Activated CD4-positive, alpha-beta memory T cell treated with anti-CD3 and anti-CD28 coated beads, Interleukin-2, amount 10 ng/mL, durations not matched to agents 7 days and 5 days (primary cell): ENCODE data around the gene AGFG1. TPM values are rescaled to one million over a fixed set of nuclear protein-coding genes. Genes with fewer than 3 reads are reported as not detected.
"Not testable (repeated sequence)": the region's sequence is repeated elsewhere in the genome, so short reads cannot be mapped to it uniquely, and the experiment has no call there.

Experiments
- CTCF ChIA-PET: fragments of 350-600 bp; sonication (Branson Sonifier 250); formaldehyde crosslinking; loops from one replicate; lab custom pipeline; 2021; ENCODE audit warnings: antibody characterized with exemption, inconsistent platforms; lab: Charles Lee
- POLR2A ChIA-PET: fragments of 350-600 bp; sonication (Branson Sonifier 250); formaldehyde crosslinking; loops from one replicate; lab custom pipeline; 2021; ENCODE audit warnings: antibody characterized with exemption; lab: Charles Lee
- DNase-seq: peaks from one replicate; pipeline ENCODE4 v3.0.0-alpha.2; 2020
- H3K27ac Mint-ChIP-seq: one replicate; pipeline ENCODE4 v1.8.0; 2021; ENCODE audit warnings: mild to moderate bottlenecking, mixed read lengths
- H3K27me3 Mint-ChIP-seq: one replicate; pipeline ENCODE4 v1.8.0; 2021; ENCODE audit warnings: mixed read lengths
- H3K36me3 Mint-ChIP-seq: one replicate; pipeline ENCODE4 v1.8.0; 2021; ENCODE audit warnings: low read depth, mixed read lengths
- H3K4me1 Mint-ChIP-seq: one replicate; pipeline ENCODE4 v1.8.0; 2021; ENCODE audit warnings: mixed read lengths
- H3K4me3 Mint-ChIP-seq: one replicate; pipeline ENCODE4 v1.8.0; 2021; ENCODE audit warnings: mild to moderate bottlenecking, mixed read lengths
- H3K9me3 Mint-ChIP-seq: one replicate; pipeline ENCODE4 v1.8.0; 2021; ENCODE audit warnings: mixed read lengths
- total RNA-seq, 2 experiments: library from RNA; stranded (reverse); gene quantifications; one replicate each; pipeline ENCODE4 v1.2.3, GENCODE V29; 2021

The AGFG1 gene
- total RNA-seq, 2 experiments from 2014 or later: 59.7 to 64.0 TPM

DNA sequence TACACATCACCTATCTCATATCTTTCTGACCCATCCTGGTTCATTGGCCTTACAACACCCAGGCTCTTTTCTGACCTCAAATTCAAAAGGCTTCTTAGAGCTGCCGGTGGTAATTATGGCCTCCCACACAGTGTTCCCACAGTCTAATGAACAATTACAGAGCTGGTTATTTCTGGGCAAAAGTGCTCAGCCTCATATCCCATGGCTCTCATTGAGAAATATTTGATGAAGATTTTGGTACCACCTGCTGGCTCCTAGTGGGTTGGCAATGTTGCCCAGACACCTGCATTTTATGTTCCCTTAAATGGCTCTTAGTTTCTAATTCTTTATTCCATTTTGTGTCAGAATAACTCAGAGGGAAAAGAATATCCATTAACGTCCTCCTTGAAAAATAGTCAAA, 106.7 kb downstream of the AGFG1 start:
- Mint-ChIP-seq H3K36me3 (peaks cover 4% of the 10 kb centered on the region), H3K4me1 (no peaks in the 10 kb centered on the region), H3K27ac (no peak overlapping the region), H3K27me3 (peaks cover 18% of the 10 kb centered on the region), H3K9me3 (peaks cover 12% of the 10 kb centered on the region), H3K4me3 (no peak overlapping the region)
- POLR2A ChIA-PET: no interaction called here
- DNase-seq: no peak
- CTCF ChIA-PET: interaction anchor here (1.8 kb wide), 1 partner anchor 79 kb away, joined by 4 read pairs; no protein-coding TSS in a partner anchor

DNA sequence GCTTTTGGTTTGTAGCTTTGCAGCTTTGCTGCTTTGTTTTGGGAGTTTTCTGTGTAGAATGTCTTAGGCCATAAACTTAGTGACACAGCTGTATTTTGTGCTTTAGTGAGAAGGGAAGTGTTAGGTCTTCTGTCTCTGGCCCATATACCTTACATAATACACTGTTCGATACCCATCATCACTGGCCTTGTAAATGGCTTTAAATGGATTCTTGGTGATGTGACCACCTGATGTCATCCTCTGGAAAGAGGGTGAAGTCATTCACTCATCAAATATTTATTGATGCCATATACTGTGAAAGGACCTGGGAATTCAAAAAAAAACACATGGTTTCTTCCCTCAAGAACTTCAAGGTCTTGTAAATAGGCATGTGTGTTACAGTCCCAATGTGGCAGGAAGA, 107.8 kb downstream of the AGFG1 start:
- Mint-ChIP-seq H3K27ac (no peak overlapping the region), H3K9me3 (peaks cover 13% of the 10 kb centered on the region), H3K27me3 (peaks cover 18% of the 10 kb centered on the region), H3K36me3 (peaks cover 4% of the 10 kb centered on the region), H3K4me3 (no peak overlapping the region), H3K4me1 (no peaks in the 10 kb centered on the region)
- DNase-seq: no peak
- ChIA-PET CTCF (no interaction called here), POLR2A (no interaction called here)

DNA sequence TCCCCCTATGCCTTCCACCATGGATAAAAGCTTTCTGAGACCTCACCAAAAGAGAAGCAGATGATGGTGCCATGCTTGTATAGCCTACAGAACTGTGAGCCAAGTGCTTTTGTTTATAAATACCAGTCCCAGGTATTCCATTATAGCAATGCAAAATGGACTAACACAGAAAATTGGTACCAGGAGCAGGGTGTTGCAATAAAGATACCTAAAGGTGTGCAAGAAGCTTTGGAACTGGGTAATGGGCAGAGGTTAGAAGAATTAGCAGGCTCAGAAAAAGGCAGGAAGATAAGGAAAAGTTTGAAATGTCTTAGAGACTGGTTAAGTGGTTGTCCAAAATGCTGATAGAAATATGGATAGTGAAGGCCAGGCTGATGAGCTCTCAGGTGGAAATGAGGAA, 110.4 kb downstream of the AGFG1 start:
- ChIA-PET CTCF (no interaction called here), POLR2A (no interaction called here)
- no peak for DNase-seq
- H3K27me3 Mint-ChIP-seq: peaks cover 18% of the 10 kb centered on the region
- H3K36me3 Mint-ChIP-seq: peaks cover 4% of the 10 kb centered on the region
- no peak overlapping the region for H3K4me3 Mint-ChIP-seq
- H3K9me3 Mint-ChIP-seq: peaks cover 13% of the 10 kb centered on the region
- H3K4me1 Mint-ChIP-seq: no peaks in the 10 kb centered on the region
- H3K27ac Mint-ChIP-seq: no peak overlapping the region

DNA sequence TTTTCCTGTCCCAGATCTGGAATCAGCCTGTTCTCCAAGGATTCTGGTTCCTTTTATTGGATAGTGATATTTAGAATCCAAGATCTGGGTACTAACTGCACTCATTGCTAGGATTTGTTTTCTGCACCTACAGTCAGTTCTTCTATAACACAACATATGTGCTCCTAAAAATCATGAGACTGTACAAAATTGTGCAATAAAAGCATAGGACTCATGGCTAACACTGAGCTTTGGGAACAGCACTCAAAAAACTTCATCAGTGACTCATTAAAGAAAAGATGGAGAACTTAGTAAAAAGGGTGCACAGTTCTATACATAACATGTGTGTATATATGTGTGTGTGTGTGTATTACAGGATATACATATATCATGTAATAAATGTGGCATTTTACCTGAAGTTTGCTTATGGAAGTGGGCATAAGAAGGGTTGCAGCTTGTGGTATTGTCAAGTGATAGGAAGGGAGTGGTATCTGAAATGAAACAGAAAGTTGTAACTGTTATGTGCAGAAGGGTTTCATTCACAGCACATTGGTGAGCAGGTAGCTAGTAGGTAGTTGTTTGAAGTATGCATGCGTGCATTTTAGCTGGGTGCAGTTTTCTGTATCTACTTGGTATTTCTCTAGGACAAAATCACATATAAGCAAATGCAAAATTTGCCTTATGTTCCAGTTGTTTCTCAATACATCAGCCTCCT, 120.9 kb downstream of the AGFG1 start:
- no peak for DNase-seq
- H3K27me3 Mint-ChIP-seq: peaks cover 25% of the 10 kb centered on the region
- ChIA-PET CTCF (no interaction called here), POLR2A (no interaction called here)
- H3K9me3 Mint-ChIP-seq: no peaks in the 10 kb centered on the region
- no peaks in the 10 kb centered on the region for H3K36me3 Mint-ChIP-seq
- peaks cover 9% of the 10 kb centered on the region for H3K4me1 Mint-ChIP-seq
- H3K27ac Mint-ChIP-seq: no peak overlapping the region
- no peak overlapping the region for H3K4me3 Mint-ChIP-seq

DNA sequence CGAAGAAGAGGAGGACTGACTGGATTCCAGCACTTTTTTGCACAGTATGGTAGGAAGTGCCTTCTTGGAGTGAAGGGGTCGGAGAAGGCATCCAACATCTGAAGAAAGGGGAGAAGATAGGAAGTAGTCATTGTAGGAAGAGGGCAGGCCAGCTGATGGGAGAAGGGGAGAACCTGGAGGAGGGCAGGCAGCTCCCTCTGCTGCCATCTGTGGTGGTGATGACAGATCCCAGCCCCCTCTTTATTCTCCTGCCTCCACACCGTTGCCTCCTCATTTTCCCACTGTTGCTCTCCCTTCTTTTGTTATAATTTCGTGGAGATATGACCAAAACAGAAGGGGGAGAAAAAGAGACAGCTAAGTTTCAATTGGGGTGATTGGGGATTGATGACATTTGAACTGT, 123.8 kb downstream of the AGFG1 start:
- H3K9me3 Mint-ChIP-seq: no peaks in the 10 kb centered on the region
- peaks cover 26% of the 10 kb centered on the region for H3K27me3 Mint-ChIP-seq
- POLR2A ChIA-PET: no interaction called here
- CTCF ChIA-PET: no interaction called here
- H3K27ac Mint-ChIP-seq: no peak overlapping the region
- H3K4me1 Mint-ChIP-seq: peaks cover 9% of the 10 kb centered on the region
- H3K4me3 Mint-ChIP-seq: no peak overlapping the region
- H3K36me3 Mint-ChIP-seq: no peaks in the 10 kb centered on the region
- DNase-seq: no peak

- CTCF ChIA-PET: no interaction called here
- POLR2A ChIA-PET: no interaction called here
- peaks cover 24% of the 10 kb centered on the region for H3K27me3 Mint-ChIP-seq
- no peak overlapping the region for H3K4me3 Mint-ChIP-seq
- peaks cover 9% of the 10 kb centered on the region for H3K4me1 Mint-ChIP-seq
- DNase-seq: no peak
- H3K9me3 Mint-ChIP-seq: no peaks in the 10 kb centered on the region
- H3K36me3 Mint-ChIP-seq: no peaks in the 10 kb centered on the region
- no peak overlapping the region for H3K27ac Mint-ChIP-seq
These were observed 125.1 kb downstream of the AGFG1 start for GRCh38 chr2:227597036-227597435.

DNA sequence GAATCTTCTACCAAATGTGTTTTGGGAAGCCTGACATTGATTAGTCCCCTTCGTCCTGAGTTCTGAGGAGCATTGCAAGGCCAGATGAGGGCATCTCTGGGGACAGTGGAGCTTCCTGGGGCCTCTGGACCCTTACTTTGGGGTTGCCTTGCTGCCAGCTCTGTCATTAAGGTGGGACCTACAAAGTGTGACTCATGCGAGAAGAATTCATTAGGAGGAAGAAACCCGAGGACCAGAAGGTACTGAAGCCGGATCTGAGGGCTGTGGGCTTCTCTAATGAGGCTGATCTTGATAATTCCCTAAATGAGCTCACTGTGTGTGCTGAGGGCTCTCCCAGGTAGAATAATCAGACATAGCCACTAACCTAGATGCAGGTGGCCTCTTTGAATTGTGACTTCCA, 126.0 kb downstream of the AGFG1 start:
- peaks cover 25% of the 10 kb centered on the region for H3K27me3 Mint-ChIP-seq
- ChIA-PET CTCF (no interaction called here), POLR2A (no interaction called here)
- no peak overlapping the region for H3K27ac Mint-ChIP-seq
- H3K4me3 Mint-ChIP-seq: no peak overlapping the region
- H3K9me3 Mint-ChIP-seq: no peaks in the 10 kb centered on the region
- peaks cover 5% of the 10 kb centered on the region for H3K4me1 Mint-ChIP-seq
- no peaks in the 10 kb centered on the region for H3K36me3 Mint-ChIP-seq
- no peak for DNase-seq

- H3K4me1 Mint-ChIP-seq, CTCF ChIA-PET, POLR2A ChIA-PET, H3K36me3 Mint-ChIP-seq, DNase-seq, H3K27ac Mint-ChIP-seq, H3K9me3 Mint-ChIP-seq, H3K4me3 Mint-ChIP-seq: not testable (repeated sequence)
- H3K27me3 Mint-ChIP-seq: peaks cover 22% of the 10 kb centered on the region
These were observed 127.0 kb downstream of the AGFG1 start, which contains the start of gene SCYGR2 for GRCh38 chr2:227598835-227599503. Gene SCYGR2, plus strand, starts transcription at chr2:227598893. Its CDS starts 0 bp downstream, at chr2:227598893.

DNA sequence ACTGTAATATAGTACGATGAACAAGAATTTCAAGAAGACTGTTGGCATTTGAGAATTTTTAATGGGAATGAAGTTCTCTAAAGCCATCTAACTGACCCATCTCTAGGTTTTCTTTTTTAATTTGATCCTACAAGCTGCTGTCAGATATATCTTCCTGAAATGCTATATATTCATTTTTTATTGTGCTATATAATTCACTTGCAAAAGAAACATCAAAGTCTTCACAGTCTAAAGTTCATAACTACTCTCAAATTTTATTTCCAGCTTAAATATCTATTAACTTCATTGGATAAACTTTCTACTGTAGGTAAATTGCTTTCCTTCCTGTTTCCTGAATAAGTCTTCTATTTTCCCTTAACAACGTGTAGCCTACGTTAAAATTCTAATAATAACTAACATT, 130.4 kb downstream of the AGFG1 start:
- DNase-seq: no peak
- CTCF ChIA-PET: no interaction called here
- Mint-ChIP-seq H3K36me3 (no peaks in the 10 kb centered on the region), H3K4me3 (no peak overlapping the region), H3K27ac (no peak overlapping the region), H3K9me3 (no peaks in the 10 kb centered on the region), H3K27me3 (peaks cover 20% of the 10 kb centered on the region), H3K4me1 (no peaks in the 10 kb centered on the region)
- POLR2A ChIA-PET: no interaction called here

- CTCF ChIA-PET: no interaction called here
- DNase-seq: no peak
- POLR2A ChIA-PET: no interaction called here
- Mint-ChIP-seq H3K4me3 (no peak overlapping the region), H3K9me3 (no peaks in the 10 kb centered on the region), H3K36me3 (no peaks in the 10 kb centered on the region), H3K27me3 (peaks cover 27% of the 10 kb centered on the region), H3K4me1 (no peaks in the 10 kb centered on the region), H3K27ac (no peak overlapping the region)
These were observed 134.5 kb downstream of the AGFG1 start for GRCh38 chr2:227606476-227606875.

DNA sequence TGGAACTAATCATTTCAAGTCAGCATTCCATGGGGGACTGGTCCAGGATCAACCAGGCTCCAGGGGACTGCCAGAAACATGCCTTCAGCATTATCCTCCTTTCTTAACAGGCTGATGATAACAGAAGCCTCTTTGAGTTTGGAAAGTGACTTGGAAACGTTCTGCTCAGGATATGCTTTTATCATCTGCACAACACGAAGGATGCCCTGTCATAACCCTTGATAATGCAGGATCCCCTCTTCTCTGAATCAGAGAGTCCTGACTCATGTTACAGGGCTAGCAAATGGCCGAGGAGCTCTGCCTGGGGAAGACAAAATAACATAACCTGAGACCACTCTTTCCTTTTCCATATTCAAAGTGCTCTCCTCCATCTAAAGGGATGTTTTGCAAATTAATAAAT, 136.0 kb downstream of the AGFG1 start:
- DNase-seq: no peak
- CTCF ChIA-PET: interaction anchor here (0.7 kb wide), 1 partner anchor 1615 kb away, joined by 3 read pairs; no protein-coding TSS in a partner anchor
- POLR2A ChIA-PET: no interaction called here
- Mint-ChIP-seq H3K27ac (no peak overlapping the region), H3K36me3 (no peaks in the 10 kb centered on the region), H3K4me1 (no peaks in the 10 kb centered on the region), H3K9me3 (no peaks in the 10 kb centered on the region), H3K4me3 (no peak overlapping the region), H3K27me3 (peaks cover 28% of the 10 kb centered on the region)

GRCh38 chr2:227608561-227609338, 136.8 kb downstream of the AGFG1 start:
- H3K27me3 Mint-ChIP-seq: peaks cover 28% of the 10 kb centered on the region
- no peaks in the 10 kb centered on the region for H3K4me1 Mint-ChIP-seq
- H3K36me3 Mint-ChIP-seq: no peaks in the 10 kb centered on the region
- H3K27ac Mint-ChIP-seq: no peak overlapping the region
- H3K4me3 Mint-ChIP-seq: no peak overlapping the region
- CTCF ChIA-PET: interaction anchor here (0.7 to 1.0 kb wide), 2 partner anchors 11 to 1616 kb away, joined by 3 read pairs; no protein-coding TSS in a partner anchor
- H3K9me3 Mint-ChIP-seq: no peaks in the 10 kb centered on the region
- no peak for DNase-seq
- POLR2A ChIA-PET: no interaction called here

DNA sequence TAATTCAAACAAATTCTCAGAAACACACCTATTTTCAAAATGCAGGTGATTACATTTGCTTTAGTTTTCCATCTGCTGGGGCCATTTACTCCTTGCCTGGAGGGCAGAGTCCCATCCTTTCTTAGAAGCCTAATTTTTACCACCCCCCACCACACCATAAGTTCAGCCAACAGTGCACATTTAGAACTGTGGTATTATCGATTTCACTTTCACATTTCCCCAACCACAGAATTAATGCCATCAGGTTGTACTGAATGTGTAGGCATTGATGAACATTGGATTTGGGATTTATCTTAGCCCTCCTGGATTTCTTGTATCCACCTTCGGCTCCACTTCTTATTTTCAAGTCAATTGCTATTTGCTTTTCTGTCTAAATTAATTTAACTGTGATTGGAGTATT, 138.2 kb downstream of the AGFG1 start:
- CTCF ChIA-PET: no interaction called here
- Mint-ChIP-seq H3K9me3 (no peaks in the 10 kb centered on the region), H3K36me3 (no peaks in the 10 kb centered on the region), H3K4me1 (no peaks in the 10 kb centered on the region), H3K27me3 (peaks cover 28% of the 10 kb centered on the region), H3K4me3 (no peak overlapping the region), H3K27ac (no peak overlapping the region)
- DNase-seq: no peak
- POLR2A ChIA-PET: no interaction called here
